AG09319 (cell line): ENCODE data around the gene PIEZO1.

ENCODE experiments used
- DNase-seq: peaks from one replicate; pipeline ENCODE4 v3.0.0-alpha.2; 2010; ENCODE audit warnings: low read depth; ENCODE audit errors: extremely low read depth
- CTCF ChIP-seq: IDR thresholded peaks from 2 replicates; pipeline ENCODE4 v1.5.1; 2011; ENCODE audit warnings: low read depth, mild to moderate bottlenecking, inconsistent platforms, low read length, moderate library complexity

The PIEZO1 gene

GRCh38 chr16:88716201-88716600, 68.8 kb downstream of the PIEZO1 start:
- no peak for TF ChIP-seq CTCF
- no peak for DNase-seq

GRCh38 chr16:88715312-88716190, 69.5 kb downstream of the PIEZO1 start:
- TF ChIP-seq CTCF, result no peak
- no peak for DNase-seq

- TF ChIP-seq CTCF, result no peak
- DNase-seq, result no peak
These were observed 70.4 kb downstream of the PIEZO1 start for GRCh38 chr16:88714420-88715302.

- DNase-seq, result no peak
- no peak for TF ChIP-seq CTCF
These were observed 71.2 kb downstream of the PIEZO1 start for GRCh38 chr16:88713568-88714419.

GRCh38 chr16:88713054-88713453, 72.0 kb downstream of the PIEZO1 start:
- TF ChIP-seq CTCF, result no peak
- no peak for DNase-seq

GRCh38 chr16:88712362-88712979, 72.5 kb downstream of the PIEZO1 start:
- no peak for TF ChIP-seq CTCF
- DNase-seq, result no peak
